Left lung (tissue), 10 donors: ENCODE data around the gene GVQW3. TPM values are rescaled to one million over a fixed set of nuclear protein-coding genes. Genes with fewer than 3 reads are reported as not detected.

Source experiments
- ATAC-seq: fragments of 200-7000 bp; cut with Tn5 transposase; one replicate; pipeline ENCODE4 v1.9.1; 2020; ENCODE audit warnings: moderate library complexity
- DNase-seq, 4 donors: peaks; one replicate each; pipeline ENCODE4 v3.0.0-alpha.2; 2013 to 2020
- H3K27ac ChIP-seq, 2 donors: fragments of 200-600 bp; sonication (generic) in 1 of 2; one replicate each; pipeline versions ENCODE4 v1.5.0 to v1.8.0; 2020 to 2021
- H3K27me3 ChIP-seq, 2 donors: fragments of 200-600 bp; sonication (generic) in 1 of 2; one replicate each; pipeline versions ENCODE4 v1.5.0 to v1.8.0; 2020 to 2021
- H3K36me3 ChIP-seq, 2 donors: fragments of 200-600 bp; sonication (generic) in 1 of 2; one replicate each; pipeline versions ENCODE4 v1.5.0 to v1.8.0; 2020 to 2021
- H3K4me1 ChIP-seq, 2 donors: fragments of 200-600 bp; one replicate each; pipeline ENCODE4 v1.8.0; 2021
- H3K4me3 ChIP-seq, 2 donors: fragments of 200-600 bp; sonication (generic) in 1 of 2; one replicate each; pipeline versions ENCODE4 v1.5.0 to v1.8.0; 2020 to 2021; ENCODE audit warnings: mild to moderate bottlenecking in 1 of 2
- H3K9me3 ChIP-seq, 2 donors: fragments of 200-600 bp; sonication (generic) in 1 of 2; one replicate each; pipeline versions ENCODE4 v1.5.0 to v1.8.0; 2020 to 2021
- intact Hi-C, 2 donors: fragments of 100-400 bp; cut with DNase I; formaldehyde crosslinking; loops; one replicate each; pipeline versions ENCODE4 v1.11.2 to v1.14.2; 2022
- polyA plus RNA-seq, 6 donors: library from polyadenylated mRNA; unstranded; fragments of 120-200 nt; gene quantifications; one replicate each; pipeline ENCODE4 v1.2.1, GENCODE V29; 2013; ENCODE audit not compliant: insufficient read length in 6 of 6
- total RNA-seq, 2 donors: library from RNA; stranded (reverse); fragmentation: NEBNext Ultra II Directional; extraction: Animal tissue kit (Norgen Biotek cat#: 25700); gene quantifications; one replicate each; pipeline ENCODE4 v1.2.1, GENCODE V29; 2021
- TF ChIP-seq, protein P1 (sequence below), 2 donors: fragments of 200-600 bp; sonication (generic) in 1 of 2; IDR thresholded peaks; one replicate each; pipeline versions ENCODE4 v1.5.0 to v1.8.0; 2021; ENCODE audit warnings: antibody characterized with exemption in 2 of 2
- donor health status: DM: no; HTN: yes; CAD: no.
- donor health status: DM: no; HTN: no; CAD: no.

The GVQW3 gene
- total and polyA plus RNA-seq, 8 donors, result 1.4 to 24.3 (median 21.3) TPM

DNA sequence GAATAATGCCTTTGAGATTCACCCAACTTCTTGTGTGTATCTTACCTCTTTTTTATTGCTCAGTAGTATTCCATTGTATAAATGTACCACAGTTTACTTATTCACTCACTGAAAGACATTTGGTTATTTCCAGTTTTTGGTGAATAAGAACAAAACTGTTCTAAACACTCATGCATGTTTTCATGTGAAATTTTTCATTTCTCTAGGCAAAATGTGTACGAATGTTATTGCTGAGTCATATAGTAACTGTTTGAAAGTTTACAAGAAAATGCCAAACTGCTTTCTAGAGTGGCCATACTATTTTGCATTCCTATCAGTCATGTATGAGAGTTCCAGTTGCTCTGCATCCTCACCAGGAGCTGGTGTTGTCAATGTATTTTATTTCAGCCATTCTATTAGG lies 54.9 kb downstream of the GVQW3 start:
- intact Hi-C loops, result no loop called here
- DNase-seq (no peak), ATAC-seq (no peak)
- Histone ChIP-seq H3K4me1 (no peaks in the 10 kb centered on the region), H3K27me3 (no peaks in the 10 kb centered on the region), H3K4me3 (no peak overlapping the region), H3K9me3 (no peaks in the 10 kb centered on the region), H3K27ac (no peak overlapping the region), H3K36me3 (no peaks in the 10 kb centered on the region)
- TF ChIP-seq, protein P1, sequence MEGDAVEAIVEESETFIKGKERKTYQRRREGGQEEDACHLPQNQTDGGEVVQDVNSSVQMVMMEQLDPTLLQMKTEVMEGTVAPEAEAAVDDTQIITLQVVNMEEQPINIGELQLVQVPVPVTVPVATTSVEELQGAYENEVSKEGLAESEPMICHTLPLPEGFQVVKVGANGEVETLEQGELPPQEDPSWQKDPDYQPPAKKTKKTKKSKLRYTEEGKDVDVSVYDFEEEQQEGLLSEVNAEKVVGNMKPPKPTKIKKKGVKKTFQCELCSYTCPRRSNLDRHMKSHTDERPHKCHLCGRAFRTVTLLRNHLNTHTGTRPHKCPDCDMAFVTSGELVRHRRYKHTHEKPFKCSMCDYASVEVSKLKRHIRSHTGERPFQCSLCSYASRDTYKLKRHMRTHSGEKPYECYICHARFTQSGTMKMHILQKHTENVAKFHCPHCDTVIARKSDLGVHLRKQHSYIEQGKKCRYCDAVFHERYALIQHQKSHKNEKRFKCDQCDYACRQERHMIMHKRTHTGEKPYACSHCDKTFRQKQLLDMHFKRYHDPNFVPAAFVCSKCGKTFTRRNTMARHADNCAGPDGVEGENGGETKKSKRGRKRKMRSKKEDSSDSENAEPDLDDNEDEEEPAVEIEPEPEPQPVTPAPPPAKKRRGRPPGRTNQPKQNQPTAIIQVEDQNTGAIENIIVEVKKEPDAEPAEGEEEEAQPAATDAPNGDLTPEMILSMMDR (IDR thresholded peaks at IDR 0.05), result no peak

DNA sequence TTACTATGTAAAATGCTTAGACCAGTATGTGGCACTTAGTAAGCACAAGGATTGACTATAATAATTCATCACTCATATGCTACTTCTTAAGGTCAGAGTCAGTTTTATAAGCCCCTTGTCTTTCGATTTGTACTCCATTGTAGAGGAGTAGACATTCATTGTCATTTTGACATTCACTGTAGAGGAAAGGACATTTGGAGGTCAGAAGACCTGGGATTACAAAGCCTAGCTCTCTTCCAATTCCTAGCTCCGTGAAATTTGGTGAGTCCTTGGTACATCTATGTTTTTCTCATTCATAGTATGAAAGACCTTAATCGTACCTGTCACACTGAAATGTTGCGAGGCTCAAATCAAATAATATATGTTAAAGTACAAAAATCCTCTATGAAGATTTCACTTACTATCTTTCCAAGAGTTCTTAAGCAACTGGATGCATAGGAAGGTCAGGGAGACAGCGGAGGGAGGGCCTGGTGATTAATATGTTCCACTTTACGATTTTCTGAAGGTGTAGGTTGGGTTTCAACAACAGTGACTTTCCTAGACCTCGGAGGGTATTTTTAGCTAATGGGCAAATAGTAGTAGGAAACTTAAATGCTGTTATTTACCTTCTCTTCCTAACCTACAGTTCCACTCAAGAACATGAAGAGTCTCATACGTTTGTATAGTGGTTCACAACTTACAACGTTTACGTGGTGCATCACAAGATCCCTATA lies 62.3 kb downstream of the GVQW3 start:
- peaks cover 10 to 25% of the 10 kb centered on the region in 2 donors for H3K4me1 ChIP-seq
- peaks cover 0 to 7% of the 10 kb centered on the region in 2 donors for H3K36me3 ChIP-seq
- peak overlapping the region in 1 of 2 donors; percentile 83 for H3K27ac ChIP-seq
- intact Hi-C loops, result loop anchor here in 1 of 2 donors (10.0 kb wide), 1 partner anchor 69 kb away; no protein-coding TSS in a partner anchor
- H3K9me3 ChIP-seq, result no peaks in the 10 kb centered on the region
- no peaks in the 10 kb centered on the region for H3K27me3 ChIP-seq
- H3K4me3 ChIP-seq, result peak overlapping the region; percentile 98 to 99
- DNase-seq (no peak), ATAC-seq (no peak)
- TF ChIP-seq, protein P1 (IDR thresholded peaks at IDR 0.05), result no peak

DNA sequence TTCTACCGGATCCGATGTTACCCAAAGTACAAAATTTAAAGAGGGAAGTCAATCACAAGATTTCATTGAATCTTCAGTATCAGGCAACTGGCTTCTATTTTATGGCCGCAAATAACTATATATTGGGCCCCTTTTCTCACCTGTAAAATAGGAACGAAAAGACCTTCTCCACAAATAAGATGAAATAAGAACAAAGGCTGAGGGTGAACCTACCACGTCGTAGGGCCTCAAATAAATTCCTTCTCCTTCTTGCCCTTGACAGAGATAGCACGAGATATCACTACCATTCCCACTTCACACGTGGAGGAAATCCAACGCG lies 62.9 kb downstream of the GVQW3 start:
- Histone ChIP-seq H3K4me1 (peaks cover 10 to 25% of the 10 kb centered on the region in 2 donors), H3K27ac (peak overlapping the region; percentile 83 to 90), H3K36me3 (peaks cover 0 to 13% of the 10 kb centered on the region in 2 donors), H3K9me3 (no peaks in the 10 kb centered on the region), H3K4me3 (peak overlapping the region; percentile 98 to 99), H3K27me3 (no peaks in the 10 kb centered on the region)
- ATAC-seq, result no peak
- TF ChIP-seq, protein P1 (IDR thresholded peaks at IDR 0.05), result no peak
- intact Hi-C loops, result loop anchor here in 1 of 2 donors (10.0 kb wide), 1 partner anchor 69 kb away; no protein-coding TSS in a partner anchor
- no peak for DNase-seq

DNA sequence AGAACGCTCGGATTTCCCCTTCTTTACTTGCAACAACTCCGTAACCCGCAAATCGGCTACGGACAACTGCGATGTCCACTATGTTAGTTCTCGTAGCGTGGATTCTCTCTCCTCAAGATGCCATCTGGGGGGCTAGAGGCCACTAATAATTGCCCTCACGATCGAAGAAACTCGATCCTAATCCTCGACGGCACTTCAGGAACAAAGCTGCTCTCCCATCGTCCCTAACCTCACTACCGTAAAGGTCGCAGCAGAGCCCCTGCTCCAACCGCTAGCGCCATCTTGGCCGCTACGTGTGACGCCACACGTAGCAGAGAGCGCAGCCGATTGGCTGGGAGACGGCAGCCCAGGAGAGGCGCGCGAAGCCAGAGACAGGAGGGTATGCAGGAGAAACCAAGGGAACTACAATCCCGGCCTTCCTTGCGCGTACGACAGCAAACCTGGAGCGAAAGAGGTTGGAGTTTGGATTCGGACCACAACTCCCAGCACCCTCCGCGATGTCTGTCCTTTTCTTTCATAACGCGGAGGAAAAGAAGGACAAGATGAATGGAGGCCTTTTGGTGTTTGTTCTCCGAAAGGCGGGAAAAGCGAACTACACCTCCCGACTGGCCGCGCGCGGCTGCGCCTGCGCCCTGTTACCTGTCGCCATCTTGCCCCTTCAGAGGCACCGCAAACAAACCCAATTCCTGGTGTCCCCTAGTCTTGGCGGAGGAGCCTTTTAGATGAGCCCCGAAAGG lies 63.4 kb downstream of the GVQW3 start, which contains the start of gene EMSY:
EMSY (plus strand) TSS at position 635 of the 737 bp plus-strand sequence. CDS start 1,921 bp downstream, outside the sequence.
- H3K4me1 ChIP-seq, result peaks cover 10 to 25% of the 10 kb centered on the region in 2 donors
- no peaks in the 10 kb centered on the region for H3K9me3 ChIP-seq
- intact Hi-C loops, result loop anchor here in 1 of 2 donors (10.0 kb wide), 1 partner anchor 70 kb away; no protein-coding TSS in a partner anchor
- H3K27me3 ChIP-seq, result no peaks in the 10 kb centered on the region
- H3K36me3 ChIP-seq, result peaks cover 0 to 14% of the 10 kb centered on the region in 2 donors
- peak; percentile 95 for ATAC-seq
- H3K4me3 ChIP-seq, result peak within 1 kb of the TSS; percentile 98 to 99
- peak within 1 kb of the TSS; percentile 83 to 90 for H3K27ac ChIP-seq
- TF ChIP-seq, protein P1 (IDR thresholded peaks at IDR 0.05), result no peak
- DNase-seq, result peak; percentile 98 to 99 (median 98)
